Measurements from ENCODE around the gene C2CD4B.

The C2CD4B gene

GRCh38 chr15:62149729-62150128 lies 15.4 kb downstream of the C2CD4B start:
- H3K4me1 ChIP-seq (ENCODE audit: control insufficient read depth, insufficient read depth, low read length, unreplicated experiment): no peaks in the 10 kb centered on the region
- H3K4me3 ChIP-seq (ENCODE audit: low read depth, low read length): no peak overlapping the region
- H3K79me2 ChIP-seq (ENCODE audit: control insufficient read depth, insufficient read depth, low read length, unreplicated experiment): no peaks in the 10 kb centered on the region
- no peak overlapping the region for H3K27ac ChIP-seq (ENCODE audit: low read depth, low read length)
- H3K36me3 ChIP-seq (ENCODE audit: insufficient read depth, low read length): no peaks in the 10 kb centered on the region
- H2AFZ ChIP-seq (ENCODE audit: low read length, unreplicated experiment): no peak overlapping the region
- no peaks in the 10 kb centered on the region for H3K27me3 ChIP-seq (ENCODE audit: insufficient read depth, low read length)

GRCh38 chr15:62147551-62147950 lies 17.5 kb downstream of the C2CD4B start:
- Histone ChIP-seq H3K4me3 (ENCODE audit: low read depth, low read length) (no peak overlapping the region), H3K27ac (ENCODE audit: low read depth, low read length) (no peak overlapping the region), H2AFZ (ENCODE audit: low read length, unreplicated experiment) (no peak overlapping the region), H3K79me2 (ENCODE audit: control insufficient read depth, insufficient read depth, low read length, unreplicated experiment) (no peaks in the 10 kb centered on the region), H3K36me3 (ENCODE audit: insufficient read depth, low read length) (no peaks in the 10 kb centered on the region), H3K4me1 (ENCODE audit: control insufficient read depth, insufficient read depth, low read length, unreplicated experiment) (no peaks in the 10 kb centered on the region), H3K27me3 (ENCODE audit: insufficient read depth, low read length) (no peaks in the 10 kb centered on the region)

- Histone ChIP-seq H3K36me3 (ENCODE audit: insufficient read depth, low read length) (no peaks in the 10 kb centered on the region), H3K4me3 (ENCODE audit: low read depth, low read length) (no peak overlapping the region), H3K27ac (ENCODE audit: low read depth, low read length) (no peak overlapping the region), H2AFZ (ENCODE audit: low read length, unreplicated experiment) (no peak overlapping the region), H3K4me1 (ENCODE audit: control insufficient read depth, insufficient read depth, low read length, unreplicated experiment) (no peaks in the 10 kb centered on the region), H3K79me2 (ENCODE audit: control insufficient read depth, insufficient read depth, low read length, unreplicated experiment) (no peaks in the 10 kb centered on the region), H3K27me3 (ENCODE audit: insufficient read depth, low read length) (no peaks in the 10 kb centered on the region)
Measured at GRCh38 chr15:62147149-62147548, 17.9 kb downstream of the C2CD4B start.

GRCh38 chr15:62145015-62145735 lies 19.9 kb downstream of the C2CD4B start:
- H3K79me2 ChIP-seq (ENCODE audit: control insufficient read depth, insufficient read depth, low read length, unreplicated experiment): no peaks in the 10 kb centered on the region
- no peaks in the 10 kb centered on the region for H3K4me1 ChIP-seq (ENCODE audit: control insufficient read depth, insufficient read depth, low read length, unreplicated experiment)
- H3K27ac ChIP-seq (ENCODE audit: low read depth, low read length): no peak overlapping the region
- no peaks in the 10 kb centered on the region for H3K27me3 ChIP-seq (ENCODE audit: insufficient read depth, low read length)
- no peak overlapping the region for H2AFZ ChIP-seq (ENCODE audit: low read length, unreplicated experiment)
- H3K36me3 ChIP-seq (ENCODE audit: insufficient read depth, low read length): no peaks in the 10 kb centered on the region
- H3K4me3 ChIP-seq (ENCODE audit: low read depth, low read length): no peak overlapping the region

- Histone ChIP-seq H3K4me3 (ENCODE audit: low read depth, low read length) (no peak overlapping the region), H3K79me2 (ENCODE audit: control insufficient read depth, insufficient read depth, low read length, unreplicated experiment) (no peaks in the 10 kb centered on the region), H2AFZ (ENCODE audit: low read length, unreplicated experiment) (no peak overlapping the region), H3K27me3 (ENCODE audit: insufficient read depth, low read length) (no peaks in the 10 kb centered on the region), H3K36me3 (ENCODE audit: insufficient read depth, low read length) (no peaks in the 10 kb centered on the region), H3K4me1 (ENCODE audit: control insufficient read depth, insufficient read depth, low read length, unreplicated experiment) (peaks cover 9% of the 10 kb centered on the region), H3K27ac (ENCODE audit: low read depth, low read length) (no peak overlapping the region)
Measured at GRCh38 chr15:62142736-62143135, 22.3 kb downstream of the C2CD4B start.

GRCh38 chr15:62141643-62142588 lies 23.2 kb downstream of the C2CD4B start:
- no peak overlapping the region for H3K4me3 ChIP-seq (ENCODE audit: low read depth, low read length)
- H3K79me2 ChIP-seq (ENCODE audit: control insufficient read depth, insufficient read depth, low read length, unreplicated experiment): no peaks in the 10 kb centered on the region
- H3K27ac ChIP-seq (ENCODE audit: low read depth, low read length): no peak overlapping the region
- H3K4me1 ChIP-seq (ENCODE audit: control insufficient read depth, insufficient read depth, low read length, unreplicated experiment): peaks cover 11% of the 10 kb centered on the region
- H3K27me3 ChIP-seq (ENCODE audit: insufficient read depth, low read length): no peaks in the 10 kb centered on the region
- H2AFZ ChIP-seq (ENCODE audit: low read length, unreplicated experiment): no peak overlapping the region
- no peaks in the 10 kb centered on the region for H3K36me3 ChIP-seq (ENCODE audit: insufficient read depth, low read length)

- H3K27me3 ChIP-seq (ENCODE audit: insufficient read depth, low read length): no peaks in the 10 kb centered on the region
- H3K4me3 ChIP-seq (ENCODE audit: low read depth, low read length): no peak overlapping the region
- no peak overlapping the region for H3K27ac ChIP-seq (ENCODE audit: low read depth, low read length)
- no peaks in the 10 kb centered on the region for H3K36me3 ChIP-seq (ENCODE audit: insufficient read depth, low read length)
- H3K4me1 ChIP-seq (ENCODE audit: control insufficient read depth, insufficient read depth, low read length, unreplicated experiment): peaks cover 14% of the 10 kb centered on the region
- no peaks in the 10 kb centered on the region for H3K79me2 ChIP-seq (ENCODE audit: control insufficient read depth, insufficient read depth, low read length, unreplicated experiment)
- no peak overlapping the region for H2AFZ ChIP-seq (ENCODE audit: low read length, unreplicated experiment)
Measured at GRCh38 chr15:62141200-62141599, 23.9 kb downstream of the C2CD4B start.

- Histone ChIP-seq H3K4me3 (ENCODE audit: low read depth, low read length) (no peak overlapping the region), H3K27ac (ENCODE audit: low read depth, low read length) (peak overlapping the region; percentile 32; the same call in 1 of the 2 replicates), H2AFZ (ENCODE audit: low read length, unreplicated experiment) (no peak overlapping the region)
Measured at GRCh38 chr15:62138124-62138523, 27.0 kb downstream of the C2CD4B start.

GRCh38 chr15:62136911-62137865 lies 27.9 kb downstream of the C2CD4B start:
- Histone ChIP-seq H2AFZ (ENCODE audit: low read length, unreplicated experiment) (no peak overlapping the region), H3K27me3 (ENCODE audit: insufficient read depth, low read length) (no peaks in the 10 kb centered on the region), H3K79me2 (ENCODE audit: control insufficient read depth, insufficient read depth, low read length, unreplicated experiment) (no peaks in the 10 kb centered on the region), H3K4me1 (ENCODE audit: control insufficient read depth, insufficient read depth, low read length, unreplicated experiment) (peaks cover 26% of the 10 kb centered on the region), H3K27ac (ENCODE audit: low read depth, low read length) (no peak overlapping the region), H3K4me3 (ENCODE audit: low read depth, low read length) (no peak overlapping the region), H3K36me3 (ENCODE audit: insufficient read depth, low read length) (no peaks in the 10 kb centered on the region)

More at GRCh38 chr15:62138124-62138523, 27.0 kb downstream of the C2CD4B start:
- no peaks in the 10 kb centered on the region for H3K36me3 ChIP-seq (ENCODE audit: insufficient read depth, low read length)
- H3K27me3 ChIP-seq (ENCODE audit: insufficient read depth, low read length): no peaks in the 10 kb centered on the region
- H3K79me2 ChIP-seq (ENCODE audit: control insufficient read depth, insufficient read depth, low read length, unreplicated experiment): no peaks in the 10 kb centered on the region
- peaks cover 26% of the 10 kb centered on the region for H3K4me1 ChIP-seq (ENCODE audit: control insufficient read depth, insufficient read depth, low read length, unreplicated experiment)

GRCh38 chr15:62135532-62136134 lies 29.5 kb downstream of the C2CD4B start:
- Histone ChIP-seq H3K27me3 (ENCODE audit: insufficient read depth, low read length) (no peaks in the 10 kb centered on the region), H2AFZ (ENCODE audit: low read length, unreplicated experiment) (peak overlapping the region; percentile 44), H3K79me2 (ENCODE audit: control insufficient read depth, insufficient read depth, low read length, unreplicated experiment) (no peaks in the 10 kb centered on the region), H3K4me1 (ENCODE audit: control insufficient read depth, insufficient read depth, low read length, unreplicated experiment) (peaks cover 26% of the 10 kb centered on the region), H3K36me3 (ENCODE audit: insufficient read depth, low read length) (no peaks in the 10 kb centered on the region), H3K27ac (ENCODE audit: low read depth, low read length) (peak overlapping the region; percentile 49), H3K4me3 (ENCODE audit: low read depth, low read length) (peak overlapping the region; percentile 36; the same call in 1 of the 2 replicates)

Data from ACC112 (cell line).